ENCODE results near the gene FOXP1.

DNA sequence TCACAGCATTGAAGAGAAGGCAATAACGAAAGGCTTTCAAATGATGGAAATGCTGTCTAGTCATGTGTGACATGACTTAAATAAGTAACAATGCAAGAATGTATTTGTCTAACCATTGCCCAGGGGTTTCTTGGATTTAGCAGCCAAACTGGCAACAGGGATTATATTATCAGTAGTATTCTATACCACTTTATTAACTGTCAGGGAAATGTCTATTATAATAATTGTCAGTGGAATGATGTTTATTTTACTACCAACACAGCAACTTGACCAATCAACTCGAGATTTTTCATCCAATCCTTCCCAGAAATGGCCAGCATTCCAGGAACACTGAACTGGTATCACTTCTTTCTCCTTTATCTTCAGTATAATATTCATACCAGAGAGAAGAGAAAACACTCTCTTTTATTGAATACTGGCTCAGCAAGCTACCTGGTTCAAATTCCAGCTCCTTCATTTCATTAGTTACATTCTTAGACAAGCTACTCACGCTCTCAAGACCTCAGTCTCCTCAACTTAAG, 66.2 kb downstream of the FOXP1 start:
- TF ChIP-seq, protein P1, sequence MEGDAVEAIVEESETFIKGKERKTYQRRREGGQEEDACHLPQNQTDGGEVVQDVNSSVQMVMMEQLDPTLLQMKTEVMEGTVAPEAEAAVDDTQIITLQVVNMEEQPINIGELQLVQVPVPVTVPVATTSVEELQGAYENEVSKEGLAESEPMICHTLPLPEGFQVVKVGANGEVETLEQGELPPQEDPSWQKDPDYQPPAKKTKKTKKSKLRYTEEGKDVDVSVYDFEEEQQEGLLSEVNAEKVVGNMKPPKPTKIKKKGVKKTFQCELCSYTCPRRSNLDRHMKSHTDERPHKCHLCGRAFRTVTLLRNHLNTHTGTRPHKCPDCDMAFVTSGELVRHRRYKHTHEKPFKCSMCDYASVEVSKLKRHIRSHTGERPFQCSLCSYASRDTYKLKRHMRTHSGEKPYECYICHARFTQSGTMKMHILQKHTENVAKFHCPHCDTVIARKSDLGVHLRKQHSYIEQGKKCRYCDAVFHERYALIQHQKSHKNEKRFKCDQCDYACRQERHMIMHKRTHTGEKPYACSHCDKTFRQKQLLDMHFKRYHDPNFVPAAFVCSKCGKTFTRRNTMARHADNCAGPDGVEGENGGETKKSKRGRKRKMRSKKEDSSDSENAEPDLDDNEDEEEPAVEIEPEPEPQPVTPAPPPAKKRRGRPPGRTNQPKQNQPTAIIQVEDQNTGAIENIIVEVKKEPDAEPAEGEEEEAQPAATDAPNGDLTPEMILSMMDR (IDR thresholded peaks at IDR 0.05; ENCODE audit: low read depth, low read length, poor library complexity, severe bottlenecking), result no peak
- no peak for TF ChIP-seq EZH2phosphoT487 (IDR thresholded peaks at IDR 0.05; ENCODE audit: borderline replicate concordance, low read length)
